Kidney tubule cell (primary cell): ENCODE data around the gene SZT2.

Experiments
- DNase-seq: peaks from one replicate; pipeline ENCODE4 v3.0.0-alpha.2; 2018; ENCODE audit warnings: low spot score

The SZT2 gene

GRCh38 chr1:43389326-43390313, at the start of gene SZT2, which contains the start of gene MED8:
SZT2 (plus strand) TSS chr1:43389899; CDS start chr1:43389969, 70 bp downstream.
MED8 (minus strand) TSS chr1:43389800; CDS start chr1:43389764, 36 bp downstream.
- peak; percentile 95 for DNase-seq

- no peak for DNase-seq
These were observed 49.1 kb upstream of the SZT2 start for GRCh38 chr1:43340559-43340958.

DNA sequence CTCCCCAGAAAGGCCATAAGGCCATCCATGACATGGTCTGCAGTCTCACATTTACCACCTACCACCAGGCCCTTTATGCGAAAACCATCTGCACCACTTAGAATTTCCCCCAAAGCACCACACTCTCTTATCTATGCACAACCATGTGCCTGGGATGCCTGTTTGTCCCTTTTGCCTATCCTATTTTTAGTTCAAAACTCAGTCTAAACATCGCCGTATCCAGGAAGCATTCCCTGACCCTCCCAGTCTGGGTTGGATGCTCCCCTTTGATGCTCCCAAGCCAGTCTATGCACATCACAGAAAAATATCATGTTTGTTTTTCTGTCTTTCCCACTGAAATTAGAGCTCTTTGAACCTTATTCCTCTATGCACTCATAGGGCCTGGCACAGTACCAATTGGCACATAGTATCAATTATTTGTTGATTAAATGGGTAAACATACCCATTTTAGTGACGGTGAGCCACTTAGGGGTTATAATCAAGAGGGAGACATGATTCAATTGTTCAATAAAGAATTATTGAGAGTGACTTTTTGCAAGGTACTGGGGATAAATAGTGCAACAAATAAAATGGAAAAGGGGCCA, 45.3 kb upstream of the SZT2 start:
- DNase-seq = no peak

DNA sequence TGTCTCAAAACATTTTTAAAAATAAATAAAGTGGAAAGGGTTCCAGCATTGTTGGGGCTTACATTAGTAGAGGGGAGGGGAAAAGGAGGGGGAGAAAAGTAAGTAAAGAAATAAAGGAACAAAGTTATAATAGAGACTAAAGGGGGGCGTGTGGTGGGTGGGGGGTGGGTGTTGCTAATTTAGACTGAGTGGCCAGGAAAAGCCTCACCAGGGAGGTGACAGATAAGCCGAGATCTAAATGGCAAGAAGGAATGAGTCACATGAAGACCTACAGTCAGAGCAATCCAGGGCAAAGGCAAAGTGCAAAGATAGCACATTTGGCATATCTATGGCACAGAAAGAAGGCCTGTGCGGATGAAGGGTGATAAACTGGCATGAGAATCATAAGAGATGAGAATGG, 44.6 kb upstream of the SZT2 start:
- DNase-seq = no peak

- no peak for DNase-seq
These were observed 43.1 kb upstream of the SZT2 start for GRCh38 chr1:43346636-43347035.

DNA sequence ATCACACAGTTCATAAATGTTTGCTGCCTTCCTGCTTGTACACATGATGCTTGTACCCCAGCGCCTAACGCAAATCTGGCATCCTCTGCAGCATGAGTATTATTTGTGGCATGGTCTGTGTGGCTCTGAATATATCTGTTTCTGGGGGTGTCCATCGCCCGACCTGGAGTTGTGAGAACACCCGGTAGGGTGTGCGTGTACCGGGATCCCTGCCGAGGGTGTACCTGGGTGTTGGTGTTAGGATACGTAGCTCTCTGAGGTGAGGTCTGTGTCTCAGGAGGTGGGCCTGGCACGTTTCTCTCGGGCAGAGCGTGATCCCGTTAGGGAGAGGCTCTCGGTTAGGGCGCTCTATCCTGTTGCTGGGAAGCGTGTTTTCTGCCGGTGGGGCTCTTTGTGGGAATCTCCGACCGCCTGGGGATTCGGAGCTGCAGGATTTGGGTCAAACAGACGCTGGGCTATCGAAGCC, 41.3 kb upstream of the SZT2 start:
- DNase-seq = peak; percentile 63

DNA sequence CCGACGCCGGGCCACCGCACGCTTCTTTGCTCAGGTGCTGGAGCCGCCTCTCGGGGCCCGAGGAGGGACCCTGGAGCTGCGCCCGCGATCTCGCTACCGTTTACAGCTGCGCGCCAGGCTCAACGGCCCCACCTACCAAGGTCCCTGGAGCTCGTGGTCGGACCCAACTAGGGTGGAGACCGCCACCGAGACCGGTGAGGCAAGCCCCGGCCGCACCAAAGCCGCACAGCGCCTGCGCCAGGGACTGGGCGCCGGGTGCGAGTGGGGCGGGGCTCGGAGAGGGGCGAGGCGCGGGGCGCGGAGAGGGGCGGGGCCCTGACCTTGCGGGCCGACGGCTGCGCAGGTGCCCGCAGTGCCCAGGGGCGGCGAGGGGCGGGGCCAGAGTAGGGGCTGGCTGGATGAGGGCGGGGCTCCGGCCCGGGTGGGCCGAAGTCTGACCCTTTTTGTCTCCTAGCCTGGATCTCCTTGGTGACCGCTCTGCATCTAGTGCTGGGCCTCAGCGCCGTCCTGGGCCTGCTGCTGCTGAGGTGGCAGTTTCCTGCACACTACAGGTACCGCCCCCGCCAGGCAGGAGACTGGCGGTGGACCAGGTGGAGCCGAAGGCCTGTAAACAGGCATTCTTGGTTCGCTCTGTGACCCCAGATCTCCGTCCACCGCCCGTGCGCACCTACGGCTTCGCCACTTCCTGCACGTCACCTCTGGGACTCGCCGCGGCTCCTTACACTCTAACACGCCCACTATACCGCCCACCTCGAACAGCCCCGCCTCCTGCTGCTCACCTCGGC, 40.7 kb upstream of the SZT2 start:
- peak; percentile 93 for DNase-seq

GRCh38 chr1:43349594-43350306, 39.9 kb upstream of the SZT2 start:
- DNase-seq = peak; percentile 43

DNA sequence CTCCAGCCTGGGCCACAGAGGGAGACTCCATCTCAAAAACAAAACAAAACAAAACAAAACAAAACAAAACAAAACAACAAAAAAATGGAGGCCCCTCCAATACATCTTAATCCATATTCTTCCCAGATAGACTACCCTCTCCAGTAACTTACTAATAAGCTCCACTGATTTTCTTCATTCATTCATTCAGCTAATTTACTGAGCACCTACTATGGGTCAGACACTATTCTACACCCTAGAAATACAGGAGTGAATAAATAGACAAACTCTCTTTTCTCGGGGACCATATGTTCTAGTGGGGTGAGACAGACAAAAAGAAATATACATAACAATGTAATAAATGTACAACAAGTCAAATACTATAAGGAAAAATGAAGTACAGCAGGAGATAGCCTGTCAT, 38.7 kb upstream of the SZT2 start:
- no peak for DNase-seq

GRCh38 chr1:43351421-43352350, 38.0 kb upstream of the SZT2 start:
- no peak for DNase-seq

DNA sequence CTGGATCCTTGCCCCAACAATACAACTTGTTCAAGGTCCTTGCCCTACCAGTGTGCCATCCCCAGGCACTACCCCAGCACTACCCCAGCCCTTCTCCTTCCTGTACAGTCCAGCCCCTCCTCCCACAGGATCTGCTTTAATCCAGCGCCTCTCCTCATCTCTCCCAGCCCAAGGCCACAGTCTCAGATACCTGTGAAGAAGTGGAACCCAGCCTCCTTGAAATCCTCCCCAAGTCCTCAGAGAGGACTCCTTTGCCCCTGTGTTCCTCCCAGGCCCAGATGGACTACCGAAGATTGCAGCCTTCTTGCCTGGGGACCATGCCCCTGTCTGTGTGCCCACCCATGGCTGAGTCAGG, 37.4 kb upstream of the SZT2 start:
- no peak for DNase-seq

- DNase-seq = no peak
These were observed 36.8 kb upstream of the SZT2 start for GRCh38 chr1:43352881-43353280.

DNA sequence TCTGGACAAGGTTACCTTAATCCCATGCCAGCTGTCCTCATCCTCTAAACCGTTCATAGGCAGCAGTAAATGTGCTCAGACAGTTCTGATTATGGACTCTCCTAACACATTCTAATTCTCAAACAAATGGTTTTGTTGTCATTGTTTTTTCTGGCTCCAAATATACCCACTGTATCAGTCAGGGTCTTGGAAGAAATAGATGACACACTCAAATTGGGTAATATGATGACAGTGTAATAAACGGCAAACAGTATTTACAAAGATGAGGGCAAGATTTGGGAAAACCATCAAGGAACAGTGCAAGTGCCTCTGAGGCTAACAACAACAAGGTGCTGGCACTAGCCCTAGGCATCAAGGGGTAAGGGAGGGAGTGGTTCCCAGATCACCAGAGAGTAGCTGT, 35.2 kb upstream of the SZT2 start:
- no peak for DNase-seq

DNA sequence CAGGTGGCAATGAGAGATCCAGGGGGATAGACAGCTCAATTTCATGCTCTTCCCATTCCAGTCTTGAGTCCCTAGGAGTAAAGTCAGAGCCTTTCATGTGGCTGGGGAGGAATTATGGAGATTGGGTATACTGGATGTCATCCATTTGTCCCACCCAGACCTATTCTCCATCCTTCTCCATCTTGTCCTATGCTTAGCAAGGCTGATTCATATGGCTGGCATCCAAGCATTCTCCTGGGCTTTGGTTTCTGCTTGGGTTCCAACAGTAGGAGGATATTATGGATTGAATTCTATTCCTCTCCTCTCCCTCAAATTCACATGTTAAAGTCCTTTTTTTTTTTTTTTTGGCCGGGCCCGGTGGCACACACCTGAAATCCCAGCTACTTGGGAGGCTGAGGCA, 34.8 kb upstream of the SZT2 start:
- no peak for DNase-seq

DNA sequence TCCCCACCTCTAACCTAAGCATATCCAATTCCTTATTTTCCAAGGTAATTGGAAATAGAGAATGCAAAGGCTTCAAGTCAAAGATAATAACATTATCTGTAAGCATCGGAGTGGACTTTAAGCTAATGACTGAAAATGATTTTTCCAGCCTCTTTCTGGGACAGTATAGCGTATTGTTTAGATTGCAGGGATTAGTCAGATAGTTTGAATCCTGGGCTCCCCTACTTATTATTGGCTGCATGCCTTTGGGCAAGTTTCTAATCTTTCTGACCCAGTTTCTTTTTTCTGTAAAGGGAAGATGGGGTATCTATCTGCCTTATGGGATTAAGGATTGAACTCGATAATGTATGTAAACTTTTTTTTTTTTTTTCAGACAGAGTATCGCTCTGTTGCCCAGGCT, 32.4 kb upstream of the SZT2 start:
- DNase-seq = no peak

- peak; percentile 67 for DNase-seq
These were observed 31.5 kb upstream of the SZT2 start for GRCh38 chr1:43358121-43358745.

DNA sequence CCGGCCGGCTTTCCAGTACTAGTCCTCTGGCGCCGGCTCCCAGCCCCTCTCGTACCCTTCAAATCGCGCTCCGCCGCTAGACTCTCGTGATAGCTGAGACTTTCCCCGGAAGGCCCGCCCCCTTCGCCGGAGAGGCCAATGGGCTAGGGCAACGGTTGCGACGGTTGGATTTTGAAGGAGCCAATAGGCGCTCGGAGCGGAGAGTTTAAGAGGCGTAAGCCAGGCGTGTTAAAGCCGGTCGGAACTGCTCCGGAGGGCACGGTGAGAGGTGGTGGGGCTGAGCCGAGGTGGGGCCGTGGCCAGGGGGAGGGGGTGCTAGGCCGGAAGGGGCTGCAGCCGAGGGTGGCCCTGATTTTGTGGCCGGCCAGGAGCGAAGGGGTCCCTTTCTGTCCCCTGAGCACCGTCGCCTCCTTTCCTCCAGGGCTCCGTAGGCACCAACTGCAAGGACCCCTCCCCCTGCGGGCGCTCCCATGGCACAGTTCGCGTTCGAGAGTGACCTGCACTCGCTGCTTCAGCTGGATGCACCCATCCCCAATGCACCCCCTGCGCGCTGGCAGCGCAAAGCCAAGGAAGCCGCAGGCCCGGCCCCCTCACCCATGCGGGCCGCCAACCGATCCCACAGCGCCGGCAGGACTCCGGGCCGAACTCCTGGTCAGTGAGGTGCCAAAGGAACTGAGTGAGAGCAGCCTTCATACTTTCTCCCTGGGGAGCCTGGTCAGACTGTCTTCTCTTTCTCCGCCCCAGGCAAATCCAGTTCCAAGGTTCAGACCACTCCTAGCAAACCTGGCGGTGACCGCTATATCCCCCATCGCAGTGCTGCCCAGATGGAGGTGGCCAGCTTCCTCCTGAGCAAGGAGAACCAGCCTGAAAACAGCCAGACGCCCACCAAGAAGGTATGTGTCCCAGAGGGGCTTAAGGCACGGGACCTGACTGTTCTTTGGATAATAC, 30.7 kb upstream of the SZT2 start, which contains the start of gene CDC20:
TSS of gene CDC20 (plus strand) at position 236 of the 948 bp plus-strand sequence. CDS start at position 471, 235 bp downstream.
- DNase-seq = peak; percentile 98

- peak; percentile 61 for DNase-seq
These were observed 30.0 kb upstream of the SZT2 start for GRCh38 chr1:43359696-43360095.

DNA sequence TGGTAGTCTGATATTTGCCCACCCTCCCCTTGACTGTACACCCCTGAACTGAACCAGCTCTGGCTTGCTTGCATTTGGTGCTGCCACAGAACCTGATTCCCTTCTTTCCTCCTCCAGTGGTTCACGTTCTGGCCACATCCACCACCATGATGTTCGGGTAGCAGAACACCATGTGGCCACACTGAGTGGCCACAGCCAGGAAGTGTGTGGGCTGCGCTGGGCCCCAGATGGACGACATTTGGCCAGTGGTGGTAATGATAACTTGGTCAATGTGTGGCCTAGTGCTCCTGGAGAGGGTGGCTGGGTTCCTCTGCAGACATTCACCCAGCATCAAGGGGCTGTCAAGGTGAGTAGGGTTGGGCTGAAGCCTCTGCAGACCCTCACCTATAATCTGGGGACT, 29.1 kb upstream of the SZT2 start:
- no peak for DNase-seq
